HL-60/S4 (cell line): ENCODE data around the gene DLG2.

Experiments
- in situ Hi-C: fragments of 300-500 bp; cut with MboI; formaldehyde crosslinking; loops from 2 replicates; pipeline ENCODE4 v1.14.3; 2022; ENCODE audit warnings: low sequenced_read_pairs

The DLG2 gene

DNA sequence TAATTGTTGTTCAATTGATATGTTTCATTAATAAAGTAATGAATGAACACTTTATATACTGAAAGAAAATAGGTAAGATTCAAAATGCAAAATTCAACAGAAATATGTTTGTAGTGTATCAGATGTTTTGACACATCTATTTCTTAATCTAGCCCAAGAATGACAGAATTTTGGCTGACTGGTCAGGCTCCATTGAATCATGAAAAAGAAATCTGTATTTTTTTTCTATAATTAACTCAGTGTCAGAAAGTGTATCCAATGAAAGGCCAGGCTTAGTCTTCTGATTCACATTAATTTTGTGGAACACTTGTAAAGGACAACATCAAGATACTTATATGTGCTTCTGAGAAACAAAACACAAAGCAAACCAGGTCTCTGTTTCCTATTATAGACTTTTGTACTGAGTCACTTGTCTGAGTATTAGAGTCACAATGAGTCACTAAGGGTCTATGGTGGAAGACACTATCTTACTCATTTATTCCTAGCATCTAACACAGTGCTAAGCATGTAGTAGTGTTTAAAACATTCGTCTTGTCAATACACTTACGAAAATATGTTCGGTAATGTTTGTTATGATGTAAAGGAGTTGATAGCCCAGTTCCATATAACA, 2043.3 kb downstream of the DLG2 start:
- in situ Hi-C loops: no loop called here

DNA sequence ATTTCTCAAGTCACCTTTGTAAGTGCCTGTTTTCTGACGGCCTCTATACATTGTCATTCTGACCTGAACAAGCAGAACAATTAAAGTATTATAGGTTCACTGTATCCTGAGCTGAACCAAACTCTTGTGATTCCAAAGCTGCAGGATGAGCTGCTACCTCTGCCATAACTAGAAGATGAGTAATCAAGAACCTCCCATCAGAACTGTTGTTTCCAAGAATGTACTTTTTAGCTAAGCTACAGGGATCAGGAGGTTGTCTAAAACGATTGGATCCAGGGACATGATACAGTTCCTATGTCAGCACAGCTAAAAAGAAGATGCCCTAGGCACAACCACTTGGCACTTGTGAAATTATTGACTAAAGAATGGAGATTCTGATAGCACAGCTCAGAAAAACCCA, 2052.6 kb downstream of the DLG2 start:
- in situ Hi-C loops: no loop called here

DNA sequence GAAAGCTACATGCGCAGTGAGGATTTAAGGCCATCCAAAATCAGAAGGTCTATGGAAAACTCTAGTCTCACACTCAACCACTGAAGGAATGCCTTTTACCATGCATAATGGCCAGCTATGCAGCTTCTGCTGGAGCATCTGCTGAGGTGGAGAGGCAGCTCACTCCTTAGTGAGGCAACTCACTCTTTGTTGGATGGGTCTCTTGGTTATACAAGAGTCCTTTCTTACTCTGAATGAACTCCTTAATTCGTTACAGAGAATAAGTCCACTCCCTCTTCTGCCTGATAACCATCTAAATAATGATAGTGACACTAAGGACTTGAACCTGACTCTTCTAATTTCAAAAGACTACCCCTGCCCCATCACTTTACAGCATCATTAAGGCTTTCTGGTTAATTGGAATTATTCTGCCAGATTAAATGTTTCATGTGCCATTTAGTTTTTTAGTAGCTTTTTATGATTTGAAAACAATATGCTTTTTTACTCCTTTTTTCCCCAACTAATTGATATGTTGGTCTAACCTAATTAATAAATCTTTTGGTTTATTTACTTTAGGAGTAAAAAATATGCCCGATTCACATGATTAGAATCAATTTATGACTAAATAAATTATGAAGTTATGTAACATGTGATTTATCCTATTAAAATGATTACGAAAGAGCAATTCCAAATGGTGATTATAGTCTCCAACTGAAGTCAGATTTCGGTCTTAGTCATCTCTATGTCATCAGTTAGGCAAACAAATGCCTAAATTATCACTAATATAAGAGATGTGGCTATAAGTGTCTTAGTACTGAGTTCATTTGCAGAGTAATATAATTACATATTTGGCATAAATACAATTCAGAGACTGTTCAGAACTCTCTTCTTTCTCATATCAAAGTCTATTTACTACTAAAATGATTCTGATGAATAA, 2054.3 kb downstream of the DLG2 start:
- in situ Hi-C loops: no loop called here

GRCh38 chr11:83571302-83571701, 2055.8 kb downstream of the DLG2 start:
- in situ Hi-C loops: no loop called here

GRCh38 chr11:83569134-83569805, 2057.9 kb downstream of the DLG2 start:
- in situ Hi-C loops: no loop called here

DNA sequence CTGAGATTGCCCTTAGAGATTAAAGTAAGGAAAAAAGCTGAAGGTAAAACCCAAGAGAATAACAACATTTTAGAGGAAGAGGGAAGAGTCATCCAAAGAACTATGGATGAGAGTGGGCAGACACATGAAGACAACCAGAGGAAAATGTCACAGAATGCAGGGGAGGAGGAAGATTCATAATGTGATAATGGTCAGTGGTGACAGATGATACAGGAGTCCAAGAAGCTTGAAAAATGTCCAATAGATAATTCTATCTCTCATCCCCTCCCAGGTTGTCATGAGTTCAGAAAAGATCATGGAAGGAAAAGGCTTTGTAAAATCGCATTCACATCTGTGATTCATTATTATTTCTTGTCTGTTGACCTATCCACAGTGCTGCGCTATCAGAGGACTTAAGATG, 2058.6 kb downstream of the DLG2 start:
- in situ Hi-C loops: no loop called here

DNA sequence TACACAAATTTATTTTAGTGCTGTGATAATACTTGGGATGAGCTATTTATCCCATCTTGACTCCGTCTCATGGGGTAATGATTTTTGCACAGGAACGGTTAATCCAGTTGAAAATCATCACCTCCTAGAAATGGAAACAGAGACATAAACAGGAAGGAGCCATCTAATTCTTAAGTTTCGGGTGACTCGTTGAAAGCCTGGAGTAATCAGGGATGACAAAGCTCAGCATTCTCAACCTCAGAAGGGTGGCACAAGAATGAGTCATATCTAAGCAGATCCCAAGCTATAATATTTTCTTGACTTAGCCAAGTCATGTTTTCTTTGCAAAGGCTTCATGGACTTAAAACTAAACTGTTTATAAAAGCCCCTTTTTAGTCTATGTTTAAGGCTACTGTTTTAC, 2060.2 kb downstream of the DLG2 start:
- in situ Hi-C loops: no loop called here

- in situ Hi-C loops: no loop called here
Measured at GRCh38 chr11:83564870-83565269, 2062.3 kb downstream of the DLG2 start.

DNA sequence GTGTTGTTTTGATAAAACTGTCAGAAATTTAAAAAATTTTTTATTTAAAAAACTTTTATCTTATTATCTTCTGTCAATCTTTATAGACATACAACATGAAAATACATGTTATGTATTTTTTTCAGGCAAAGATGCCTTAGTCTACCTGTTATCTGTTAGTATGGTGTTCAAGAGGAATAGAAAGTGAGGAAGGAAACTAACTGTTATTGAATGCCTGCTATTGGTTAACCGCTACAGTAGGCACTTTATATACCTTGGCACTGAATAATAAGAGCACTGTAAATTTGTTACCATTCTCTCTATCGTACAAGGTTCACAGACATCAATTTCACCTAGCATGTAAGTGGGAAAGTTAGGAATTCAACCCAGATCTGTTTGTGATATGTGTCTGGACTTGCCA, 2068.9 kb downstream of the DLG2 start:
- in situ Hi-C loops: no loop called here

DNA sequence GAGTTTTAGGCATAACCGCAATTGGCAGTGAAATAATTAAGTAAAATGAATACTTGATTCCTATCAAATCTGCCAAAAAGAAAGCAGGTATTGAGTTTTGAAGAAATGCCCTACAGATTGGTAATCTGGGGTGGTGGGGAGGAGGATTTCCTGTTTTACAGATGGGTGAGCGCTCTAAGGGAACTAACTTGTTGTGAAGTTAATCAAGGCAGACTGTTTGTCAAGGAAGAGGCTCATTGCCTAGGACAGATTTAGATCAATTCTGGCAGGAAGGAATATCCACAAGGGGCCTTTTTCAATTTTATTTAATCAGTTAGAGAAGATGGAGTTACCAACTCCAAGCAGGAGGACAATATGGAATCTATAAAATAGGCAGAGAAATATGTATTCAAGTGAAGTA, 2069.5 kb downstream of the DLG2 start:
- in situ Hi-C loops: no loop called here

GRCh38 chr11:83554876-83555275, 2072.3 kb downstream of the DLG2 start:
- in situ Hi-C loops: no loop called here

DNA sequence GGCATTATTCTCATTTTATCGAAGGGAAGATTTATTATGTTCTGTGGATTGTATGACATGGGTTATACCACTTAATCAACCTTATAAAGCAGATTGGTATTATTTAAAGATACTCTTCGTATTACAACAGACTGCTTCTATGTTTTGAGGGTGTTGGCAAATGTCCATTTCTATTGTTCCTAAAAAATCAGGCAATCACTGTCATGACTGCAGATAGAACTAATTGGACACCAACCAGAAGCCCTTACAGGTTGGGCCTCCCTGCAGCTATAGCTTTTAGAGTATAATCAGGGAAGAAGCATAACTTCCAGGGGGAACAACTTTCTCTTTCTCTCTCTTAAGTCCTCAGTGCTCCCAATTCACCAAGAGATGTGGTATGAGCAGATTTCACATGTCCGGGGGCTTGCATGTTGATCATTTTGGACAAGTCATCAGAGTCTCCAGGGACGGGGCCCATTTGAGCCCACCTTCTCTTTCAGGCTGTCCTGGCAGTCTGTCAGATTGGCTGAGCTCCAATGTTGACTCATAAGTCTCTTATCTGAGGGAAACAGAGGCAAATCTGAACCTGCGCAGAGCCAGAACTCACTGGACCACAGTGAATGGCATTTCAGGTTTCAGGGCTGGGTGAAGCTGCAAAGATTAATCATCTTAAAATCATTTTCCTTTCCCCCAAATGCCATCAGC, 2077.0 kb downstream of the DLG2 start:
- in situ Hi-C loops: no loop called here

DNA sequence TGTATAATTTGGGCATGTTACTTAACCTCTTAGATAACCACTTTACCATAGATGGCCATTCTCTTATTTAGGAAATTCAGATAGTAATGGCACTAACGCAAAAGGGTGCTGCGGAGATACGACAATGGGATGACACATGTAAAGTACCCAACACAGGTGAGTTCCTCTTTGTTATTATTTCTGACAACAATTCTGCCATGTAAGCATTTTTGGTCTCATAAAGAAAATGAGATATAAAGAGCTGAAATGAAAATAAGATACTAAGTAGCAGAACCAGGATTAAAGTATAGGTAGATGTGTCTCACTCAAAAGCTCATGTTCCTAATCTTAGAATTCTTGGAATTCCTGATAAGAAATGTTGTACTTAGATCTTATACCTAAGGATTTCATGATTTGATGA, 2080.8 kb downstream of the DLG2 start:
- in situ Hi-C loops: no loop called here

- in situ Hi-C loops: no loop called here
Measured at GRCh38 chr11:83545494-83546260, 2081.5 kb downstream of the DLG2 start.

GRCh38 chr11:83544846-83545245, 2082.3 kb downstream of the DLG2 start:
- in situ Hi-C loops: no loop called here

- in situ Hi-C loops: no loop called here
Measured at GRCh38 chr11:83543706-83544439, 2083.3 kb downstream of the DLG2 start.

- in situ Hi-C loops: no loop called here
Measured at GRCh38 chr11:83542861-83543260, 2084.3 kb downstream of the DLG2 start.

- in situ Hi-C loops: no loop called here
Measured at GRCh38 chr11:83540728-83541127, 2086.4 kb downstream of the DLG2 start.

DNA sequence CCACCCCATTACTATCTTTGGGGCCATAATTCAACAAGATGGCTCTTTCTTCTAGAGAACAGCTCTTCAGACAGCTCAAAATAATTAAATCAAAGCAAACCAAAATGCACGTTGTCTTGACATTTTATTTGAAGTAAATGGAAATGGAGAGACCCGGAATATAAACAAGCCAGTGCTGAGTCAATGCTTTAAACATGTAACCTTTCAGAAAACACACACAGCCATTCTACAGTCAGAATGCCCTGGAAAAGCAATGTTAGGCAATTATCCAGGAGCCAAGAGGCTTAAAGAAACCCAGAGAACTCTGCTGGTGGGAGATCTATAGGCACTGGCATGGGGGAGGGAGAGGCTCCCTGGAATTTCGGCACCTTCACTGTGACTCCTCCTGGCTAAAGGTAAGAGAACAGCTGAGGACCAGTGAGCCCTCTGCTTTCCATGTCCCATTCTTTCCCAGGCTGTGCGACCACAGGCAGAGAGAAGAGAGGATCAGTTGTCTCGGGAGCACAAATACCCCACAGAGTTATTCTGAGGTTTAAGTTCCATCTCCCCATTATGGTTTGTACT, 2086.9 kb downstream of the DLG2 start:
- in situ Hi-C loops: no loop called here

- in situ Hi-C loops: no loop called here
Measured at GRCh38 chr11:83538286-83538685, 2088.9 kb downstream of the DLG2 start.
